GM21576 (cell line): ENCODE data around the gene LDAH.

ENCODE experiments used
- ATAC-seq: cut with Tn5 transposase; IDR thresholded peaks from one replicate; pipeline ENCODE4 v1.9.1; 2021; ENCODE audit warnings: mild to moderate bottlenecking, moderate library complexity; ENCODE audit not compliant: unreplicated experiment

Gene LDAH

GRCh38 chr2:20642055-20642971 lies 180.6 kb downstream of the LDAH start:
- ATAC-seq, result peak; percentile 93

- no peak for ATAC-seq
Observed at GRCh38 chr2:20641123-20641985, 181.5 kb downstream of the LDAH start.

- no peak for ATAC-seq
Observed at GRCh38 chr2:20640411-20641122, 182.3 kb downstream of the LDAH start.

- no peak for ATAC-seq
Observed at GRCh38 chr2:20638646-20639430, 184.1 kb downstream of the LDAH start.

- no peak for ATAC-seq
Observed at GRCh38 chr2:20638014-20638413, 184.9 kb downstream of the LDAH start.

- no peak for ATAC-seq
Observed at GRCh38 chr2:20637147-20637546, 185.8 kb downstream of the LDAH start.

GRCh38 chr2:20635675-20636584 lies 187.0 kb downstream of the LDAH start:
- peak; percentile 67 for ATAC-seq

- no peak for ATAC-seq
Observed at GRCh38 chr2:20635113-20635510, 187.8 kb downstream of the LDAH start.

- no peak for ATAC-seq
Observed at GRCh38 chr2:20634507-20635112, 188.3 kb downstream of the LDAH start.
